HTR-8/SVneo (cell line): ENCODE data around the gene KMO.

Experiments
- DNase-seq: peaks from one replicate; pipeline ENCODE4 v3.0.0; 2011; ENCODE audit warnings: low spot score, mixed read lengths; ENCODE audit not compliant: insufficient read length
- FAIRE-seq: peaks from 2 replicates; lab custom pipeline; 2011; peaks lifted over from hg19 to GRCh38; lab: Jason Lieb, UNC

The KMO gene

GRCh38 chr1:241640867-241641622 is 108.9 kb downstream of the KMO start:
- no peak for FAIRE-seq
- DNase-seq = no peak

GRCh38 chr1:241641773-241642592 is 109.8 kb downstream of the KMO start:
- FAIRE-seq = no peak
- DNase-seq = peak; percentile 38

- DNase-seq = no peak
These were observed 110.4 kb downstream of the KMO start for GRCh38 chr1:241642593-241642944.

GRCh38 chr1:241644259-241644658 is 112.1 kb downstream of the KMO start:
- FAIRE-seq (no peak), DNase-seq (no peak)

More at GRCh38 chr1:241642593-241642944, 110.4 kb downstream of the KMO start:
- no peak for FAIRE-seq

GRCh38 chr1:241645199-241645598 is 113.0 kb downstream of the KMO start:
- DNase-seq = no peak
- FAIRE-seq = no peak
